Dedifferentiated amniotic fluid mesenchymal stem cell (primary cell): ENCODE data around the gene JAM3.
A peak's percentile ranks its signal among the peaks of the same experiment; 100 is the strongest.
"Not testable (repeated sequence)": the region's sequence is repeated elsewhere in the genome, so short reads cannot be mapped to it uniquely, and the experiment has no call there.

Source experiments
- DNase-seq: peaks from one replicate; pipeline ENCODE4 v3.0.0-alpha.2; 2016; ENCODE audit errors: extremely low spot score

JAM3 gene

GRCh38 chr11:134101282-134101681 lies 32.4 kb downstream of the JAM3 start:
- DNase-seq, result peak; percentile 58

- DNase-seq, result no peak
Measured at GRCh38 chr11:134110252-134110815, 41.5 kb downstream of the JAM3 start.

GRCh38 chr11:134113787-134114186 lies 44.9 kb downstream of the JAM3 start:
- not testable (repeated sequence) for DNase-seq

- DNase-seq, result no peak
Measured at GRCh38 chr11:134116210-134116609, 47.3 kb downstream of the JAM3 start.

- no peak for DNase-seq
Measured at GRCh38 chr11:134118006-134118405, 49.1 kb downstream of the JAM3 start.

GRCh38 chr11:134119094-134119493 lies 50.2 kb downstream of the JAM3 start:
- no peak for DNase-seq

- peak; percentile 94 for DNase-seq
Measured at GRCh38 chr11:134120143-134120850, 51.4 kb downstream of the JAM3 start.

GRCh38 chr11:134120921-134121526 lies 52.2 kb downstream of the JAM3 start:
- no peak for DNase-seq

- peak; percentile 35 for DNase-seq
Measured at GRCh38 chr11:134124660-134125451, 56.0 kb downstream of the JAM3 start.

- no peak for DNase-seq
Measured at GRCh38 chr11:134125507-134125906, 56.6 kb downstream of the JAM3 start.

GRCh38 chr11:134126217-134126822 lies 57.4 kb downstream of the JAM3 start:
- peak; percentile 73 for DNase-seq

GRCh38 chr11:134131628-134132244 lies 62.9 kb downstream of the JAM3 start:
- DNase-seq, result no peak

- DNase-seq, result no peak
Measured at GRCh38 chr11:134132808-134133207, 63.9 kb downstream of the JAM3 start.

- no peak for DNase-seq
Measured at GRCh38 chr11:134134167-134134566, 65.3 kb downstream of the JAM3 start.

GRCh38 chr11:134138376-134138775 lies 69.5 kb downstream of the JAM3 start:
- no peak for DNase-seq

GRCh38 chr11:134139303-134139872 lies 70.5 kb downstream of the JAM3 start:
- no peak for DNase-seq

- DNase-seq, result peak; percentile 79
Measured at GRCh38 chr11:134139873-134140331, 71.0 kb downstream of the JAM3 start.

GRCh38 chr11:134140961-134141490 lies 72.2 kb downstream of the JAM3 start:
- DNase-seq, result no peak

GRCh38 chr11:134142536-134142935 lies 73.7 kb downstream of the JAM3 start:
- no peak for DNase-seq

GRCh38 chr11:134143801-134144200 lies 74.9 kb downstream of the JAM3 start:
- no peak for DNase-seq

GRCh38 chr11:134144744-134145143 lies 75.9 kb downstream of the JAM3 start:
- no peak for DNase-seq
